Fibroblast of peridontal ligament (primary cell): ENCODE measurements around the gene PHC2.
A peak's percentile ranks its signal among the peaks of the same experiment; 100 is the strongest.

ENCODE experiments used
- DNase-seq: peaks from one replicate; pipeline ENCODE4 v3.0.0-alpha.2; 2010; ENCODE audit errors: extremely low read depth

Gene PHC2

DNA sequence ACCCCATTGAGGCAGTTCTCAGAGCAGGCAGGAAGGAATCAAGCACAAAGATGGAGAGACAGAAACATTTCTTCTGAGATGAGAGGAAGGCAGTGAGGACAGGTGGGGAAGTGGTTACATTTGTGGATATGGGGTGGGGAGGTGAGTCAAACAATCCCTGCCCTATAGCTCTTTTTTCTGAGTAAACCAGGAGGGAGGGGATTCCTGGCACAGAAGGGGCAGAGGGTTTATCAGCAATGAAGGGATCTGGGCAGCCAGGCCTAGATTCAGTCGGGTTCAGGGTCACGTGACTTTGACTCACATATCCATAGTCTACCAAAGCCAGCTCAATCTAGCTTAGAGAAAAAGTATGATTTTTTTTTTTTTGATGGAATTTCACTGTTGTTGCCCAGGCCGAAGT is 15.7 kb upstream of the PHC2 start:
- DNase-seq = no peak

DNA sequence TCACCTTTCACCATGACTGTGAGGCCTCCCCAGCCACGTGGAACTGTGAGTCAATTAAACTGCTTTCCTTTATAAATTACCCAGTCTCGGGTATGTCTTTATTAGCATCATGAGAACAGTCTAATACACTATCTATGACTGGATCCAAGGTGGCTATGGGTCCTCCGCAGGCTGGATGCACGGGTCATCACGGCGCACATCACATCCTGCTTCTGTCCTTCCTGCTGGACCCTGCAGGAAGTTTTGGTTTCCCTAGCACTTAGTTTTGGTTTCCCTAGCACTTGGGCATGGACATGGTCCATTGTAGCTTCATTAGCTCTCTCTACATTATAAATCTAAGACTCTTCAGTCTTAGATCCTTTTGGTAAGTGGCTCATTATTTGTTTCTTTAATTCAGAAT is 14.2 kb upstream of the PHC2 start:
- no peak for DNase-seq

DNA sequence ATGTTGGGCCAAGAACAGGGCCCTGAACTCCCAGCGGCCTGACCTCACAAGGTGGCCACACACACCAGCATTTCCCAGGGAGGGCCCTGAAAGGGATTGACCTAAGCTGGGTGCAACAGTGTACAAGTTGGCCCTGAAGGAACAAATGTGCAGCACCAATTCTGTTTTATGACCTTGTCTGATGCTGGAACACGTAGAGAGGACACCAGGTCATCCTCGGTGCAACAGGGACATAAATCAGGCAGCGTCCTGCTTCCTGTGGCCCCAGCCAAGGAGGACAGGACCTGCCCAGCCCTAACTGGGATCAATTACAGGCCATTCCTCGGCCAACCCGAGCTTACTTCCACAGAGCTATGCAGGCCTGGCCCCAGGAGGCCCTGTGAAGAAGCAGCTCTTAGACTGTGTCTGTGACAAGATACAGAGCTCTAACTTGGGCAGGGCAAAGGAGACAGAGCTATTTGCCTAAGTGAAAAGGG is 12.8 kb upstream of the PHC2 start:
- DNase-seq = no peak

DNA sequence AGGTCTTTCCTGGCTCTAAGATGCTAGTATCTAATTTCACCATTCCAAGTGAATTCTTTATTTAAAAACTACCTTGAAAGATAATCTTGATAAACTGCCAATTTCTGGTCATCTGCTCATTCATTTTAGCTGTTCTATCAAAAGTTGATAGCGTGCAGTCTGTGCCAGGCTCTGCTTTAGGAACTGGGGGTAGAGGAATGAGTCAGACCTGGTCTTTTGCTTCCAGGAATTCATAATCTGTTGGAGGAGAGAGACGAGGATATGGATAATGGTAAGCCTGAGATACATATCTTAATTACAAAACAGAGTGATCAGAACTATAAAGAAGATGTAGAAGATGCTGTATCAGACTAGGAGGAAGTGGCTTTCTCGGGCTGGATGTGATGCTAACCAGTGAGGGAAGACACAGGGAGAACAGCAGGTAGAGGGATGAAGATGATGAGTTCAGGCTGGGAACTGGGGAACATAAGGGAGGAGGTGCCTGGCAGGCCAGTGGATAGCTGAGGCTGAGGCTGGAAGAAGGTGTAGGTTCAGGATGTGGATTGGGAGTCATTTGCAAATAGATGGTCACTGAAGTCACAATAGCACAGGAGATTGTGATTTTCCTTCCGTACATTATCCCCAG is 12.3 kb upstream of the PHC2 start:
- peak; percentile 47 for DNase-seq

DNA sequence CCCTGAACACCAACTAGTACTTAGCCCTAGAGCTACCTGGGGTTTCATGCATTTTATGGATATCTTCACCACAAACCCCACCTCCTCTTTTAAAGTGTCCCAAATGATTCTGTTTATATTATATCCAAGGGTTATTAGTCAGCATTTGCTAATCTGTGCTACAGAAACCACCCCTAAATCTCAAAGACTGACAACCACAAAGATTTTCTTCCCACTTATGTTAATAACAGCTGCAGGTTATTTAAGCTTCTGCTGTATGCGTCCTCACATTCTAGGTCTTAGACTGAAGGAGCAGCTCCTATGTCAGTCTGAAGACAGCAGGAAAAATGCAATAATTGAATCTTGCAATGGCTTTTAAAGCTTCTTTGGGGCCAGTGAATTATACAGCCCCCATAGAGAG is 11.2 kb upstream of the PHC2 start:
- no peak for DNase-seq

DNA sequence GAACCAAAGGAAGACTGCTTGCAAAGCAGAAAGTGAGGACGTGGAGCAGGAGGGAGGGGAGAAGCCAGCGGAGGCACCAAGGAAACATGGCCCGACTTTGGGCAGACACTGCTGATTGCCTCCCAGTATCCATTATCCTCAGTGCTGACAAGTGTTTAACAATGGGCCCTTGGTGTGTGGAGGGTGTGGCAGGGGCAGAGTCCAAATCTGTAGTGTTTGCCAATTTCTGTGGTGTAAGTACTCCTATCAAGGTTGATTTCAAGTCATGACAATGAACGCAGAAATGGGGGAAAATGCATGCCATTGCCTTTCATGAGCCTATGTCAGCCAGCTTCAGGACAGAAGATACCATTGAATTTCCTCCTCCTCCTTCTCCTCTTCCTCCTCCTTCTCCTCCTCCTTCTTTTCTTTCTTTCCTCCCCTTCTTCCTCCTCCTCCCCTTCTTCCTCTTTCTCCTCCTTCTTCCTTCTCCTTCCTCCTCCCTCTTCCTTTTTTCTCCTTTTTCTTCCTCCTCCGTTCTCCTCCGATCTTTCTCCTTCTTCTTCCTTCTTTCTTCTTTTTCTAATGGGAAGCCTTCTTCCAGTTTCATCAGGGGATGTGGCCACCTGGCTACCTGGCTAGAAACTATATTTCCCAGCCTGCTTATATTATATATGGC is 10.3 kb upstream of the PHC2 start:
- DNase-seq = no peak

DNA sequence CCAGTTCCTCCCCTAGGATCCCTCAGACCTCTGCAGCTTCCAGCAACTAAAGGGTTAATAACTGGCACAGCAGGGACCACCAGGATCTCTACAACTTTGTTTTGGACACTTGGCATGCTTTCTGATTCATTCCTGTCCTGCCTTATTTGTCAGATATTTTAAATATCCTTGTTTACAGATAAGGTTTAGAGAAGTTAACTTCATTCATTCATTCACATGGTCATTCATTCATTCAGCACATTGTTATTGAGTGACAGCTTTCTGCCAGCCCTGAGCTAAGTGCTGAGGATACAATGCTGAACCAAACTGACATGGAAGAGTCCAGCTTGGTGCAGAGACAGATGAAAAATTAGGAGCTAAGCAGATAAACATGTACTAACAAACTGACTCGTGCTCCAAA is 8.8 kb upstream of the PHC2 start:
- DNase-seq = no peak

DNA sequence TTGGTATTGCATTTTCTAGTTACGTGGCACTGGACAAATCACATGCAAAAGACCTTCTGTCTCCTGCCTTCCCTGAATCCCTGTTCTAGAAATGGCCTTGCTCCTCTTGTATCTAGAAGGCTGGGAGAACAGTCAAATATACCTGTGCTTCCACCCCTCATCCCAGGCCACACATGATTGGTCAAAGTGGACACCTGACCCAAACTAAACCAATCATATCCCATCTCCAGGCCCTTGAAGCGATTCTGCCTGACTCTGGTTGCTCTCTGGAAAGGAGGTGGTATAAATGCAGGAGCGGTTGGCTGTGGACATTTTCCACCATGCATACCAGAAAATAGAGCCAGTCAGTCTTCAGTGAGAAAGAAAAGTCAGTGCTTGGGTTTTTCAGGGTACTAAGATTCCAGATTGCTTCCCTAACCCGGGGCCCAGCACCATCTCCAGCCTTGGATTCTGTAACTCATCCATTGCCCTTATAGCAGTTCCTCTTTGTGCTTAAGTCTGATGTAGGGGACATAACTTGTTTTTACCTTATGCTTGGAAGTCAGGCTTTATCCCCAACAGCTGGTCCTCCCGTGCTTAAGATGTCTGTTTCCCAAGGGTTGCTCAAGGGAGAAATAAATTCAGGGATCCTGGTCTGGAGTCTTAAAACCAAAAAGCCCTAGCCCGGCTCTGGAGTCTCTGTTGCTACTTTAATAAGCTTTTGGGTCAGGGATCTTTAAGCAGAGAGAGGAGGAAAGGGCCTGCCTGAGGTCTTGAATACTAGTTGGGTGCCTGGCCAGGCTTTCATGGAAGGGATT is 7.7 kb upstream of the PHC2 start:
- no peak for DNase-seq

DNA sequence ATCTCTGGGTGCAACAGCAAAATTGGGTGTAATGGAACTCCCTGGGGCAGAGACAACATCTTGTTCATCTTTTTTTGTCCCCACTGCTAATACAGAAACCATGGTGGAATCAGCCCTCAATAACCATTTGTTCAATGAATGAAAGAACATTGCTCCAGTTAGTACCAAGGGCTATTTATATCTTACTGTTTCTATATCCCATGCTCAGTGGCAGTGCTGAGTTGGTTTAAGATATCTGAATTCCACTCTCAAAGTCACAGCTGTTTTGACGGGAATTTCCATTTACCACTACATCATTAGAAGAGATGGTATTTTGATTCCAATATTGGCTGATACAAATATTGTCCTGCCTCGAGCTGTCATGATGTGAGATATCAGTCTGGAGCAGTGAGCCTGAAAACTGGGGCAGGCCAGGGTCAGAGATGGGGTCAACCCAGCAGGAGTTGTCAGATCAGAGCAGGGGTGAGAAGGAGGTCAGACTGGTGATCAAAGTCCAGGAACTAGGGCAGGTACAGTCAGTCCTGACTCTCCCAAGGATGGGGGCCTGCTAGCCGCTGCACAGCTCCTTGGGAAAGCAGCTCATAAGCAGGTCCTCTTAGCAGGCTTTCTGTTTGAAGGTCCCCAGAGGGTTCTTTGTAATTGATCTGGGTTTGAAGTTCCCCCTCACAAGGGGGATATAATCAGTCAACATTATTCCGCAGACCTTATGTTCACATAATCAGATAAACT is 5.8 kb upstream of the PHC2 start:
- no peak for DNase-seq

DNA sequence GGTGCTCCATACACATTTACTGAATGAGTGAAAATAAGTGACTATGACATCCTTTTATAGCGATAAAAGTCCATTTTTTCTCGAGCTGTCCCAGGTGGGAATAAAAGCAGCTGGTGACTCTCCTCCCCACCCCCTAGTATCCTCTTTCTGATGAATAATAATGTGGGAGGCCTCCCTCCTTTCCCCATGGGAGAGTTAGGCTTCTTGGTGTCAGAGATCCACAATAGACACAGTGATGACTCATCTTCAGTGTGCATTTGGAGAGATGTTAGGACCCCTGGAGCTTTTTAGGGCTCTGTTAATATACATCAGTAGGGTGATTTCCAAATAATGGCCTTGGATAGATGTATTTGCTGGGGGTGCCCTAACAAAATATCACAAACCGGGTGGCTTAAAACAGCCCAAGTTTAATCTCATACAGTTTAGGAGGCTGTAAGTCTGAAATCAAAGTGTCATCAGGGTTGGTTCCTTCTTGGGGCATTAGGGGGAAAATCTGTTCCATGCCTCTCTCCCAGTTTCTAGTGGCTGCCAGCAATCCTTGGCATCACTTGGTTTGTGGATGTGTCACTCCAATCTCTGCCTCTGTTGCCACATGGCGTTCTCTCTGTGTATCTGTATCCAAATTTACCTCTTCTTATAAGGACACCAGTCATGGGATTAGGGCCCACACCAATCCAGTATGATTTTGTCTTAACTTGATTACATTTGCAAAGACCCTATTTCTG is 4.4 kb upstream of the PHC2 start:
- peak; percentile 60 for DNase-seq

DNA sequence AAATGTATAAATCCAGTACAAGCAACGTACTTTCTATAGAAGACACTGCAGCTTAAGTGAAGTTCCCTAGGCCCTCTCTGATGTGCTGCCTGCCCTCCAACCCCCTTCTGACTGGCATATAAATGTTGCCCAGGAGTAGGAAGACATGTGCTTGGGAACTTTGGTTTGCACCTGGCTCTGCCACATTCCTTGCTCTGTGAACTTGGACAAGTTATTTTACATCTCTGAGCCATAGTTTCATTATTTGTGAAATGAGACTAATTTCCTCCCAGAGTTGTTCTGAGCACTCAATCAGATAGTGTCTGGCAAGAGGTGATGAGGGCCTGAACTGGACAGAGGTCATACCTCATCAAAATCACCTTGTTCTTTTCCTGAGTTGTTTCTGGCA is 3.5 kb upstream of the PHC2 start:
- no peak for DNase-seq

DNA sequence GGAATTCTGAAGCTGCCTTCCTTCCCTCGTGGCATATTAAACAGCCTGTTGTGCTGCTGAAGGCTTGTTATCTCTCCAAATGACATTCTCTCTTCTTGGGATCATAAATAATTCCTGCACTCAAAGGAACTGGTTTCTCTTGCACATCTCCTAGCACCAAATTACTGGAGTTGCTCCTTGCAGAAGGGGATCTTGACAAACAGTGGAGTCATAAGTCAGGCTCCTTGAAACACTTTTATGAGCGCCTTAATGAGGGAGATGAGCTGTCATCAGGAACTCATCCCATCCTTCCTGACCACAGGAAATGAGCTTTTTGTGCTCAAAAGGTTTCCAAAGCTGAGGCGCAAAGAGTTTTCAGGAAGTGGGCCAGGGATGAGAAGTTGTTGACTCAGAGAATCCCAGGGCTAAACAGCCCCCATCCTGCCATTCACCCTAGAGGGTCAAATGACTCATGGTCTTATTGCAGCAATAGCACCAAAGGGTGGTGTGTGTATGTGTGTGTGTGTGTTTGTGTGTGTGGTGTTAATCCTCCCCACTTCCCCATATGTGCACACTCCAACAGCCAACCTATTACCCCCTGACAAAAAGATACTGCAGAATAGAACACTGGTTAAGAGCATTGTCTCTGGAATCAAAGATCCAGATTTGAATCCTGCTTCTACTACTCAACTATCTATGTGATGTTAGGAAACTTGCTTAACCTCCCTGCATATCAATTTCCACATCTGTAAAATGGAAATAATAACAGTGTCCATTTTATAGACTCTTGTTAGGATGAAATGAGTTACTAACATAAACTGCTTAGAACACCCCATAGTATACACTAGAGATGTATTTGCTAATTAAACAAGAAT is 2.8 kb upstream of the PHC2 start:
- DNase-seq = peak; percentile 98

DNA sequence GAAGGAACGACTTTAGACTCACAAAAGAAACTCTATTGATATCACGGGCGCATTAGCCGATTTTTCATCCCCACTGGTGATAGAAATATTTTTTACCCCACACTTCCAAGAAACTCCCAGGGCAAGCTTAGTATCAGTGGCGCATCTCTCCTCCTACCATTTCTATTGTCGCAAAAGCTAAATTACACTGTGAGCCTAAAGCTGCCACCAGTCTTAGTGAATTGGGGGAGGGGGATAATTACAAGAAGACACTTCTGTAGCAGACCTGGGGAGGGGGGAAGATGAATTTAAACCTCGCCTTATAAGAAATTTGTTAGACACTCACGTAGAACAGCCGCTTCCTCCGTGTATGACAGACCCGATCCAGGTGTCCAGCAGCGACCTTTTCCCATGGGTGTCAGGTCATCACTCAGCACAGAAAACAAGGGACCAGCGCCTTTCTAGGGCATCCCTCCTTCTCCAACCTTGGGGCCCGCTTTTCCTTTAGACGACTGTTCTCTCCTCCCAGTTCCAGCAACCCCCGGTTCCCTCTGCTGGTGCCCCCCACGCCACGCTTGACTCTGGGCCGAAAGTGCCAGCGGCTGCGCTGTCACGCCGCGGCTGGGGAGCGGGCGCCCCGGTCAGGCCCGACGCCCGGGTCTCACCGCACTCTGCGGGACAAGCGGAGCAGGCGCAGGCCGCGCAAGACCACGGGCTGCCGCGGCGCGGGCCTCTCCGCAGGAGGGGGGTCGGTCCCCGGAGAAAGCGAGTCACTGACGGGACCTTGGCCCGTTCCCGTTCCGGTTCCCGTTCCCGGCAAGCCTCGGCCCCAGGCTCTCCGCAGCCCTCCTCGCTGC is 821 bp downstream of the PHC2 start:
- no peak for DNase-seq

DNA sequence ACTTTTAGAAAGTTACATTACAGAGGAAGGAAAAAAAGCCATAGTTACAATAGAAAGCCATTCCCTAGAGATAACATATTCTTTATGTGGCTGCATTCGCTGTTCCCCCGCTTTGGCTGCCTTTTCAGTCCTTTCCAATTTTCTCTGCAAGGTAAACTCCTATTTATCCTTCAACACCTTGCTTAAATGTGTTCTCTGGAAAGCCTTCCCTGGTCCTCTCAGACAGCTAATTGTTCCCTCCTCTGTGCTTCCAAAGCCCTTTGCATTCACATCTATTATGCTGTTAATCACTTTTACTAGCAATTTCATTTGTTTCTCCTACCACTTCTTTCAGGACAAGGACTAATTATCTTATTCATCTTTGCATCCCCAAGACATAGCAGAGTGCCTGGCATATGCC is 1.6 kb downstream of the PHC2 start:
- DNase-seq = no peak

DNA sequence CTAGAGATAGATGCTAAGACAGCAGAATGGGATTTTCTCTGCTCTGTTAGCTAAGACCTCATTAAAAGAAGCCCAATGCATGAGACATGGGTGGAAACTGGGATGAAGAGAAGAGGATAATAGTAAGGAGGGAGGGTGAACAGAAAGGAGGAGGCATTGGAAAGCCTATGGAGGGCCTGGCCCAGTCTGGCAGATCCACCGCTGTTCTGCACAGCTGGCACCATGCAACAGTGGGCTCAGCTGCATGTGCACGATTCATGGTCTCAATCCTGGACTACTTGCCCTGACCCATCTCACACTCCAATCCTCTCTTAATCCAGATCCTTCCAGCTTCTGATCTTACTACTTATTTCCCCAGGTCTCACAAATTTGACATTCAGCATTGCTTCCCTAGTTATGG is 2.2 kb downstream of the PHC2 start:
- no peak for DNase-seq

DNA sequence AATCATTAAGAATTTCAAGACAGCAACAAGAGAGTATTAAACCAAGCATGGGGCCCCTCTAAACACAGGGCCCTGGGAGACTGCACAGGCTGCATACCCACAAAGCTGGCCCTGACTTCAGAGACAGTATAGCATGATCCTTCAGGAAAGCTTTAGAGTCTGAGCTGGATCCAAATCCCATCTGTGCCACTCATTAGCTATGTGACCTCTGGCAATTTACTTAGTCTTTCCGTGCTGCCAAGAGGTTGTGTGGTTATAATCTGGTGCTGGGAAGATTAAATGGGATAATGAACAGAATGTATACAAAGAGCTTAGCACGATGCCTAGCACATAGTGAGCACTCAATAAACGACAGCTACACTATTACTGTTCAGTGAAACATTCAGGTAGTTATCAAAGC is 4.0 kb downstream of the PHC2 start:
- no peak for DNase-seq

DNA sequence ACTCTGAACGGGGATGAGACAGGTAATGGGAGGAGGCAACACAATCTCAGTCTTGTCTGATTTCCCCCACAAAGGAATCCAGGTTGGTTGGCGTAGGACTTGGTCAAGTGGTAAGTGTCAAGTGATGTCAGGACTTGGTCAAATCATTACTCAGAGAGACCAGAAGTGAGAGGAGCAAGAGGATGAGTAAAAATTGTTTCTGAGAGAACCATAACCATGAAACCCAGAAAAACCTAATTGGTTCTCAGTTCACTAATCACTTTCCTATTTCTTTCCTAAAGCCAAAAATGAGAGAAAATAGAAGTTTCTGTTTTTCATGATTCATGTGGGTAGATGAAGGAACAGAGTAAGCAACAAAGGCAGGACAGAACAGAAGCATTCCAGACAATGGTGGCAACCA is 5.0 kb downstream of the PHC2 start:
- no peak for DNase-seq

DNA sequence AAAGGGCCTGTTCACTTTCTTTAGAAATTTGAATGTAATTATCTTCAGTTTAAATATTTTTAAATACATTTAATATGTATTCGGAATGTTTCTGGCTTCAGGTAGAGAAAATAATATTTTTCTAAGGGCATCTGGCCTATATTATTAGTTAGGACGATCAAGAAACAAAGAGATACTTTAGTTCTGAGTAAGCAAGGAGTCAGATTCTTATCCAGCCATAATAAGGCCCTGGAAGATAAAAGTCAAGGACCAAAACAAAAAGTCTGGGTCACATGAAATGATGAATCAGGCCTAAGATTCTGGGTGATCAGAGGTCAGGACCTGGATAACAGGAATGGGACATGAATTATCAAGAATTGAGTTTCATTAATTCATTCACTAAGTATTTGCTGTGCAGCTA is 6.3 kb downstream of the PHC2 start:
- DNase-seq = no peak

DNA sequence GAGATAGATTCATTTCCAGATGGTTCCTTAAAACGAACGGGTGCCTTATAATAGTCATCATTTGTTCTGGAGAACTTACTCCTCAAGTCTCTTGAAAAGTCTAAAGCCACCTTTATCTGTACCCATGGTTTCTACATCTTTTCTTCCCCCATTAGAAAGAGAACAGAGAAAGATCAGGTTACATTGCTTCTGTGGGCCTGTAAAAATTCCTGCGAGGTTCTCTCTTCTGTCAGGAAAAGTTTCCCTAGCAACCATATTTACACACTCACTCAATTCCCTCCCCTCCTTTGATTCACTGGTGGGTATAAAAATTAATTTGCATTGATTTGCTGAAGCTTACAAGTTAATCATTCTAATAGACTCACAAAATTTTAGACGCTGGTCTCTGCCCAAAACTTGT is 6.7 kb downstream of the PHC2 start:
- DNase-seq = peak; percentile 27
